ENCODE results near the gene SPEG.
A peak's percentile ranks its signal among the peaks of the same experiment; 100 is the strongest.

Gene SPEG

GRCh38 chr2:219514836-219515235, 80.2 kb downstream of the SPEG start:
- H3K36me3 ChIP-seq (ENCODE audit: insufficient read depth, low read depth, low read length): no peaks in the 10 kb centered on the region
- no peak overlapping the region for H3K9ac ChIP-seq (ENCODE audit: low read depth, low read length)
- H3K27me3 ChIP-seq (ENCODE audit: insufficient read depth, low read length): peaks cover 84% of the 10 kb centered on the region
- H3K4me1 ChIP-seq (ENCODE audit: insufficient read depth, low read length): peaks cover 13% of the 10 kb centered on the region; the same call in 1 of the 2 replicates
- no peak overlapping the region for H3K4me3 ChIP-seq (ENCODE audit: low read length)
- H3K27ac ChIP-seq (ENCODE audit: low read length): no peak overlapping the region
- H3K9me3 ChIP-seq (ENCODE audit: insufficient read depth, low read depth, low read length): no peaks in the 10 kb centered on the region

DNA sequence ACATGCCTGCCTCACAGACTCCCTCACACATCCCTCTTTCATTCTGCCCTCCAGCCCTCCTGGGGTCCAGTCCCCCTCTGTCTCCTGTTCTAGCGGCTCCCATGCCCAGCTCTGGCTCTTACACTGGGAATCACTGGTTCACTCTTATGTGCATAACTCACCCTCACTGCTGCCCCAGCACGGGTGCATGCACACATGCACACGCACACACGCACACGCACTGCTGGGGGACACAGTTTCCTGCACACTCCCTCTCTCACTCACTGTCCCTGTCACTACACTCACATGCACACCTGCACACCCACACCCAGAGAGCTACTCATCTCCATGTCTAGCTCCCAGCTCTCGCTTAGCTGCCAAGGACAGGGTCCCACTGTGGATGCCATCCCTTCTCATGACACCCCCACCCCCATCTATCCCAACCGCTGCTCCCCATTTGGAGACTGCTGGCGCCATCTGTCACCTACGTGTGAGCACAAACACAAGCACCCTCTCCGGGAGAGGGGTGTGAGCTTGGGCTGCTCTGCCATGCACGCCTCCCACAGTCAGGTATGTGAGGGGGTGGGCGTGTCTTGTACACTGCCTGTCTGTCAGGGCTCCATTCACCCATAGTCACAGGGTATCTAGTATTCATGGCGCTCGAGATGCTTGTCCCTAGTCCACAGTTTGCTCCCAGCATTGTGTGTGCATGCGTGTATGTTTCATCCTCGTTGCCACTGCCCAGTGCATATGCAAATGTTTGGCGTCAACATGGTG, 81.4 kb downstream of the SPEG start:
- Histone ChIP-seq H3K9ac (ENCODE audit: low read depth, low read length) (no peak overlapping the region), H3K27ac (ENCODE audit: low read length) (no peak overlapping the region), H3K4me1 (ENCODE audit: insufficient read depth, low read length) (peaks cover 8% of the 10 kb centered on the region; the same call in 1 of the 2 replicates), H3K4me3 (ENCODE audit: low read length) (no peak overlapping the region), H3K36me3 (ENCODE audit: insufficient read depth, low read depth, low read length) (no peaks in the 10 kb centered on the region), H3K27me3 (ENCODE audit: insufficient read depth, low read length) (peaks cover 76% of the 10 kb centered on the region), H3K9me3 (ENCODE audit: insufficient read depth, low read depth, low read length) (no peaks in the 10 kb centered on the region)

DNA sequence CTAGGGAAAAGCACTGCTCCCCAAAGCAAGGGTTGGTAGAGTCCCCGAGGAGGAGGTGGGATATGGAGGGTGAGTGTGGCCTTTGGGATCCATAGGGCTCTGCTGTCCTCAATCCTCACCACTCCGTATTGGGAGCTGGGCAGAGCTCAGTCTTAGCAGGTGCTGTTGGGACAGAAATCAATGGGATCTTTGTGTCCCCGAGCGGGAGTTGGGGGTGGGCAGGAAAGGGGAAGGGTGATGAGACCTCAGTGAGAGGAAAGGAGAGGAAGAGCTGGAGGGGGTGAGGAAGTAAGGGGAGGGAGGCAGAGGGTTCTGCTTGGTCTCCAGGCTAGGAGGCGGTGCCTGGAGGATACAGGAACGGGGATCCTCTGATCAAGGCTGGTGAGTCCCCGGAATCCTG, 82.2 kb downstream of the SPEG start:
- H3K9me3 ChIP-seq (ENCODE audit: insufficient read depth, low read depth, low read length): no peaks in the 10 kb centered on the region
- no peak overlapping the region for H3K4me3 ChIP-seq (ENCODE audit: low read length)
- peaks cover 67% of the 10 kb centered on the region for H3K27me3 ChIP-seq (ENCODE audit: insufficient read depth, low read length)
- no peaks in the 10 kb centered on the region for H3K36me3 ChIP-seq (ENCODE audit: insufficient read depth, low read depth, low read length)
- H3K9ac ChIP-seq (ENCODE audit: low read depth, low read length): no peak overlapping the region
- peaks cover 10% of the 10 kb centered on the region; the same call in 1 of the 2 replicates for H3K4me1 ChIP-seq (ENCODE audit: insufficient read depth, low read length)
- H3K27ac ChIP-seq (ENCODE audit: low read length): no peak overlapping the region

GRCh38 chr2:219517954-219518778, 83.5 kb downstream of the SPEG start:
- H3K9ac ChIP-seq (ENCODE audit: low read depth, low read length): no peak overlapping the region
- peaks cover 58% of the 10 kb centered on the region for H3K27me3 ChIP-seq (ENCODE audit: insufficient read depth, low read length)
- no peaks in the 10 kb centered on the region for H3K9me3 ChIP-seq (ENCODE audit: insufficient read depth, low read depth, low read length)
- H3K27ac ChIP-seq (ENCODE audit: low read length): no peak overlapping the region
- no peak overlapping the region for H3K4me3 ChIP-seq (ENCODE audit: low read length)
- no peaks in the 10 kb centered on the region for H3K36me3 ChIP-seq (ENCODE audit: insufficient read depth, low read depth, low read length)
- H3K4me1 ChIP-seq (ENCODE audit: insufficient read depth, low read length): peaks cover 9% of the 10 kb centered on the region; the same call in 1 of the 2 replicates

DNA sequence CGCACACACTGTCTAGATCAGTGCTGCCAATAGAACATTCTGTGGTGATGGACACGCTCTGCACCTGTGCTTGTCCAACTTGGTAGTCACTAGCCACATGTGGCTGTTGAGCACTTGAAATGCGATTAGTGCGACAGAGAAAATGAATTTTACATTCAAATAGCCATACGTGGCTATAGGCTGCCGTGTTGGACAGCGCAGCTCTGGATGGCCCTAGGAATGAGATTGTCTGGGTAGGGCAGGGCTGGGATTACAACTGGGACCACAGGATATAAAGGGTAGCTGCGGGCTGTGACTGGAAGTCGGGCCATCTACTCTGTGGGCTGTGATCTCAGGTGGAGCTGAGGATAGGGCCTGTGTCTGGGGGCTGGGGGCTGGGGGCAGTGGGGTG, 84.9 kb downstream of the SPEG start:
- peaks cover 12% of the 10 kb centered on the region; the same call in 1 of the 2 replicates for H3K4me1 ChIP-seq (ENCODE audit: insufficient read depth, low read length)
- H3K36me3 ChIP-seq (ENCODE audit: insufficient read depth, low read depth, low read length): no peaks in the 10 kb centered on the region
- H3K9ac ChIP-seq (ENCODE audit: low read depth, low read length): no peak overlapping the region
- no peak overlapping the region for H3K27ac ChIP-seq (ENCODE audit: low read length)
- peaks cover 58% of the 10 kb centered on the region for H3K27me3 ChIP-seq (ENCODE audit: insufficient read depth, low read length)
- H3K9me3 ChIP-seq (ENCODE audit: insufficient read depth, low read depth, low read length): no peaks in the 10 kb centered on the region
- H3K4me3 ChIP-seq (ENCODE audit: low read length): no peak overlapping the region

DNA sequence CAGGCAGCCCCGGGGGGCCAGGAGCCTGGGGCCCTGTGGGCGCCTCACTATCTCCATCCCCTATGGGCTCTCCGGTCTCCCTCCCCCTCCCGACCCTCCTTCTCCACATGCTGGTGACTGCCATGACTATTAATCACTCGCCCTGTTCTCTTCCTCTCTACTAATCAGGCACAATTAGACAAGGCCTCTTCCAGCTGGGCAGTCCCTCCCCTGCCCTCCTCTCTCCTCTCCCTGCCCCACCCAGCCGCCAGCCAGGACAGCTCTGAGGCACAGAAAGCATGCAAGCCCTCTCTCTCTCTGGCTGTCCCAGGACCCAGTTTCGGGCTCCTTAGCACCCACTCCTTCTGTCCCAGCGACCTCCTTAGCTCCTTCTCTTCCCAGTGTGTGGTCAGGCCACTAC, 85.4 kb downstream of the SPEG start:
- Histone ChIP-seq H3K4me1 (ENCODE audit: insufficient read depth, low read length) (peaks cover 12% of the 10 kb centered on the region; the same call in 1 of the 2 replicates), H3K36me3 (ENCODE audit: insufficient read depth, low read depth, low read length) (no peaks in the 10 kb centered on the region), H3K9me3 (ENCODE audit: insufficient read depth, low read depth, low read length) (no peaks in the 10 kb centered on the region), H3K27me3 (ENCODE audit: insufficient read depth, low read length) (peaks cover 58% of the 10 kb centered on the region), H3K27ac (ENCODE audit: low read length) (no peak overlapping the region), H3K9ac (ENCODE audit: low read depth, low read length) (no peak overlapping the region), H3K4me3 (ENCODE audit: low read length) (no peak overlapping the region)

DNA sequence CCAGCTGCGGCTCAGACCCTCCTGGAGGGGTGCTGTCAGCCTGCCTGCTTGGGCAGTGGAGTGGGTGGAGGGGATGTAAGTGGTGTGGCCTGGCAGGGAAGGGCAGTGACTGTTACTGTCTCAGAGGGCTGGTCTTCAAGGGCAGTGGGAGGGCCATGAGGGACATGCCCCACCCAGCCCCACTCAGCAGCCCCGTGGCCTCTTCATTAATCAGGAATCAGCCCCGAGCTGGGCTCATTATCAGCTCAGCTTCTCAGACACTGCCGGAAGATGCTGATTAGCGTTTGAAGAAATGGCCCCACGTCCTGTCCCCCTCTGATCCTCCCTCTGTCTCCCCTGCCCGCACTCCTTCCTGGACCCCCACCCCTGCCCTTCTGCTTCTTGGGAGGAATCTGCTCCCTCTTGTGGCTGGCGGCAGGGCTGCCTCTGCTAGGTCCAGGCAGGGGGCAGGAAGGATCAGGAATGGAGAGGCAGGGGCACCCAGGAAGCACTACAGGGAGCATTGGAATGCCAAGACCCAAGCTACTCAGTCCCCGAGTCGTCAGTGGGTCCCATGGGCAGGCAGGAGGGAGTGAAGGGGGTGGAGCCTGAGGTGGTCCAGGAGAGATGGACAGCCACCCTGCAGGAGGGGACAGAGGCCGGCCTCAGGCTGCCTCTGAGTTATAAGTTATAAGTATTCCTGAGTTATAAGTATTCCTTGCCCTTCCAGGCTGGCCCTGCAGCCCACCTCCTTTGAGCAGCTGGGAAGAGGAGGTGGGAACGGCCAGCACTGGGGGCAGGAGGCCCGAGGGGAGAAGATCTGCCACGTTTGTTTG, 86.6 kb downstream of the SPEG start:
- Histone ChIP-seq H3K4me3 (ENCODE audit: low read length) (peak overlapping the region; percentile 8; the same call in 1 of the 2 replicates), H3K4me1 (ENCODE audit: insufficient read depth, low read length) (peaks cover 16% of the 10 kb centered on the region; the same call in 1 of the 2 replicates), H3K27me3 (ENCODE audit: insufficient read depth, low read length) (peaks cover 56% of the 10 kb centered on the region), H3K36me3 (ENCODE audit: insufficient read depth, low read depth, low read length) (no peaks in the 10 kb centered on the region), H3K9ac (ENCODE audit: low read depth, low read length) (no peak overlapping the region; the same call in 1 of the 2 replicates), H3K9me3 (ENCODE audit: insufficient read depth, low read depth, low read length) (no peaks in the 10 kb centered on the region), H3K27ac (ENCODE audit: low read length) (no peak overlapping the region)

DNA sequence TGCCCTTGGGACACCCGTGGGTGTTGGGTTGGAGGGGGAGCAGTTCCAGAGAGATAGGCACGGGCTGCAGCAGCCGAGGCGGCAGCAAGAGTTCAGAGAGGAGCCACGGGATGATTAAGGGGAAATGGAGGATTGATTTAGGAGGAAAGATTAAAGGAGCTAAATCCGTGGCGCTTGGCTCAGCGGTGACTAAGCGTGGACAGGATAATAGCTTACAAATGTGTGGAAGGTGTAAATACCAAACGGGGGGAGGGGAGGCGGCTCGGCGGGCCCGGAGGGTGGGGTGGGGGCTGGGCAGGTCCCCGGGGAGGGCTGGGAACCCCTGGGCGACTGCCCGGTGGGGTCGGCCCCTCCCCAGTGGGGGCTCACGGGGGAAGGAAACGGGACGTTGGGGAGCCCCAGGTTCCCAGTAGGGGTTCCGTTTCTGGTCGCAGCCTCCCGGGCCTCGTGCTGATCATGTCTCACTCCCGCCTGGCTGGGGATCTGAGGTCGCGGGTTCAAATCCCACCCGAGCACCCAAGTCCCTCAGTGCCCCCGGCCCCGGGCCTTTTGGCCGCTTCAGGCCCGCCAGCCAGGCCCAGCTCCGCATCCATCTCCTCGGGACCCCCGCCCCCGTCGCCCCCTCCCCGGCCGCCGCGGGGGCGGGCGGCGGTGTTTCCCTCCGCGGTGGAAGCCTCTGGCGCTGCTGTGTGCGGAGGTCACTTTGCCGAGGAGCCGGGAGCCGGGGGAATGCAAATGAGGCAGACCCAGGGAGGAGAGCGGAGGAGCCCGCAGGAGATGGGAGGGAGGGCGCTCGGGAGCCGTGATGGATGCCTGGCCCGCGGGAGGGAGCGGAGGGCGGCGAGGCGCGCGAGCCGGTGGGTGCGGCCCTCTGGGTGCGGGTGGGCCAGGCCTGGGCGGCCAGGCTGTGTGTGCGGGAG, 87.7 kb downstream of the SPEG start:
- no peak overlapping the region for H3K27ac ChIP-seq (ENCODE audit: low read length)
- no peaks in the 10 kb centered on the region for H3K9me3 ChIP-seq (ENCODE audit: insufficient read depth, low read depth, low read length)
- peak overlapping the region; percentile 63; the same call in 1 of the 2 replicates for H3K9ac ChIP-seq (ENCODE audit: low read depth, low read length)
- peaks cover 16% of the 10 kb centered on the region; the same call in 1 of the 2 replicates for H3K4me1 ChIP-seq (ENCODE audit: insufficient read depth, low read length)
- H3K36me3 ChIP-seq (ENCODE audit: insufficient read depth, low read depth, low read length): no peaks in the 10 kb centered on the region
- H3K27me3 ChIP-seq (ENCODE audit: insufficient read depth, low read length): peaks cover 54% of the 10 kb centered on the region
- H3K4me3 ChIP-seq (ENCODE audit: low read length): peak overlapping the region; percentile 67; the same call in 1 of the 2 replicates

- Histone ChIP-seq H3K4me3 (ENCODE audit: low read length) (peak overlapping the region; percentile 67), H3K4me1 (ENCODE audit: insufficient read depth, low read length) (peaks cover 16% of the 10 kb centered on the region; the same call in 1 of the 2 replicates), H3K27me3 (ENCODE audit: insufficient read depth, low read length) (peaks cover 53% of the 10 kb centered on the region), H3K27ac (ENCODE audit: low read length) (no peak overlapping the region), H3K36me3 (ENCODE audit: insufficient read depth, low read depth, low read length) (no peaks in the 10 kb centered on the region), H3K9ac (ENCODE audit: low read depth, low read length) (peak overlapping the region; percentile 63; the same call in 1 of the 2 replicates), H3K9me3 (ENCODE audit: insufficient read depth, low read depth, low read length) (no peaks in the 10 kb centered on the region)
These were observed 88.5 kb downstream of the SPEG start for GRCh38 chr2:219523031-219523671.

- H3K27ac ChIP-seq (ENCODE audit: low read length): no peak overlapping the region
These were observed 90.2 kb downstream of the SPEG start for GRCh38 chr2:219524817-219525216.

More at GRCh38 chr2:219524817-219525216, 90.2 kb downstream of the SPEG start:
- Histone ChIP-seq H3K27me3 (ENCODE audit: insufficient read depth, low read length) (peaks cover 61% of the 10 kb centered on the region), H3K36me3 (ENCODE audit: insufficient read depth, low read depth, low read length) (no peaks in the 10 kb centered on the region), H3K9me3 (ENCODE audit: insufficient read depth, low read depth, low read length) (no peaks in the 10 kb centered on the region), H3K9ac (ENCODE audit: low read depth, low read length) (no peak overlapping the region), H3K4me1 (ENCODE audit: insufficient read depth, low read length) (peaks cover 16% of the 10 kb centered on the region; the same call in 1 of the 2 replicates), H3K4me3 (ENCODE audit: low read length) (no peak overlapping the region)

Data from iPS-20b (cell line).